CD4-positive, alpha-beta T cell treated with Interleukin-1 beta for 1 hour (primary cell): ENCODE measurements around the gene SLC7A14.

Source experiments
- DNase-seq, 2 donors: peaks; one replicate each; pipeline ENCODE4 v3.0.0-alpha.2; 2020 to 2022

The SLC7A14 gene

GRCh38 chr3:170531657-170532335, 54.1 kb downstream of the SLC7A14 start:
- DNase-seq, result no peak

- no peak for DNase-seq
Observed at GRCh38 chr3:170531054-170531453, 54.8 kb downstream of the SLC7A14 start.

GRCh38 chr3:170529912-170530311, 56.0 kb downstream of the SLC7A14 start:
- no peak for DNase-seq

- no peak for DNase-seq
Observed at GRCh38 chr3:170529346-170529745, 56.5 kb downstream of the SLC7A14 start.

- DNase-seq, result no peak
Observed at GRCh38 chr3:170528726-170529125, 57.1 kb downstream of the SLC7A14 start.

GRCh38 chr3:170524073-170524472, 61.8 kb downstream of the SLC7A14 start:
- no peak for DNase-seq

GRCh38 chr3:170523248-170523647, 62.6 kb downstream of the SLC7A14 start:
- no peak for DNase-seq

GRCh38 chr3:170522201-170522600, 63.7 kb downstream of the SLC7A14 start:
- DNase-seq, result no peak

GRCh38 chr3:170520996-170521395, 64.9 kb downstream of the SLC7A14 start:
- DNase-seq, result no peak

- no peak for DNase-seq
Observed at GRCh38 chr3:170517242-170517945, 68.5 kb downstream of the SLC7A14 start.

GRCh38 chr3:170513642-170514041, 72.2 kb downstream of the SLC7A14 start:
- no peak for DNase-seq

GRCh38 chr3:170511371-170511770, 74.5 kb downstream of the SLC7A14 start:
- no peak for DNase-seq

GRCh38 chr3:170508839-170509238, 77.0 kb downstream of the SLC7A14 start:
- DNase-seq, result no peak

GRCh38 chr3:170508291-170508690, 77.6 kb downstream of the SLC7A14 start:
- no peak for DNase-seq

GRCh38 chr3:170507063-170507462, 78.8 kb downstream of the SLC7A14 start:
- DNase-seq, result no peak

GRCh38 chr3:170506556-170506955, 79.3 kb downstream of the SLC7A14 start:
- no peak for DNase-seq

- no peak for DNase-seq
Observed at GRCh38 chr3:170502297-170502696, 83.6 kb downstream of the SLC7A14 start.

GRCh38 chr3:170500995-170501394, 84.9 kb downstream of the SLC7A14 start:
- no peak for DNase-seq

GRCh38 chr3:170500462-170500861, 85.4 kb downstream of the SLC7A14 start:
- DNase-seq, result no peak

GRCh38 chr3:170499562-170500156, 86.2 kb downstream of the SLC7A14 start:
- DNase-seq, result no peak

GRCh38 chr3:170497207-170498095, 88.4 kb downstream of the SLC7A14 start:
- no peak for DNase-seq

GRCh38 chr3:170496868-170497140, 89.1 kb downstream of the SLC7A14 start:
- no peak for DNase-seq
